CD14-positive monocyte (primary cell): ENCODE data around the gene CDK12. TPM values are rescaled to one million over a fixed set of nuclear protein-coding genes. Genes with fewer than 3 reads are reported as not detected.
A peak's percentile ranks its signal among the peaks of the same experiment; 100 is the strongest.
"Not testable (repeated sequence)": the region's sequence is repeated elsewhere in the genome, so short reads cannot be mapped to it uniquely, and the experiment has no call there.

Source experiments
- DNase-seq, 3 donors: peaks; one replicate each; pipeline ENCODE4 v3.0.0-alpha.2; 2011 to 2022
- H2AFZ ChIP-seq: 2 replicates; pipeline ENCODE4 v1.6.0; 2012; ENCODE audit warnings: mild to moderate bottlenecking, low read depth, low read length, inconsistent platforms; ENCODE audit not compliant: insufficient read depth, poor library complexity, severe bottlenecking
- H3K27ac ChIP-seq, 2 donors: 1 replicate in 1 of 2; 2 replicates in 1 of 2; pipeline ENCODE4 v1.5.1; 2012 to 2013; ENCODE audit warnings: low read length in 2 of 2, control low read depth in 1 of 2, inconsistent platforms in 1 of 2, low read depth in 1 of 2, mild to moderate bottlenecking in 1 of 2
- H3K27me3 ChIP-seq, 2 donors: one replicate each; pipeline versions ENCODE4 v1.6.0 to v1.6.1; 2011 to 2013; ENCODE audit warnings: low read length in 2 of 2; ENCODE audit not compliant: control insufficient read depth in 2 of 2, insufficient read depth in 2 of 2
- H3K36me3 ChIP-seq, 2 donors: replicated peaks in 1 of 2; 1 replicate in 1 of 2; 2 replicates in 1 of 2; pipeline versions ENCODE4 v1.5.1 to v1.6.1; 2012 to 2013; ENCODE audit warnings: low read length in 2 of 2, control low read depth in 1 of 2, inconsistent platforms in 1 of 2, mild to moderate bottlenecking in 1 of 2; ENCODE audit not compliant: insufficient read depth in 2 of 2, control insufficient read depth in 1 of 2
- H3K4me1 ChIP-seq, 2 donors: 1 replicate in 1 of 2; 2 replicates in 1 of 2; pipeline versions ENCODE4 v1.5.1 to v1.6.1; 2012 to 2013; ENCODE audit warnings: low read length in 2 of 2, control low read depth in 1 of 2, inconsistent platforms in 1 of 2, mild to moderate bottlenecking in 1 of 2, moderate library complexity in 1 of 2; ENCODE audit not compliant: insufficient read depth in 2 of 2, control insufficient read depth in 1 of 2
- H3K4me2 ChIP-seq: replicated peaks from 2 replicates; pipeline ENCODE3; 2012; ENCODE audit warnings: low read length, moderate library complexity, mild to moderate bottlenecking; ENCODE audit not compliant: poor library complexity, severe bottlenecking; ENCODE audit errors: extremely low read depth
- H3K4me3 ChIP-seq, 3 experiments: fragments of 200-600 bp in 1 of 3; sonication (generic) in 1 of 3; replicated peaks in 1 of 3; 1 replicate in 2 of 3; 2 replicates in 1 of 3; pipeline ENCODE4 v1.5.1; 2011 to 2013; ENCODE audit warnings: low read length in 3 of 3, mild to moderate bottlenecking in 3 of 3, control low read depth in 2 of 3, low read depth in 2 of 3, inconsistent platforms in 1 of 3, moderate library complexity in 1 of 3
- H3K79me2 ChIP-seq: 2 replicates; pipeline ENCODE4 v1.6.0; 2012; ENCODE audit warnings: mild to moderate bottlenecking, control low read depth, inconsistent platforms, low read length, moderate library complexity; ENCODE audit not compliant: insufficient read depth
- H3K9ac ChIP-seq: 2 replicates; pipeline ENCODE4 v1.6.0; 2017; ENCODE audit warnings: low read length, mild to moderate bottlenecking; ENCODE audit not compliant: insufficient read depth, poor library complexity, severe bottlenecking
- H3K9me3 ChIP-seq, 2 donors: replicated peaks in 1 of 2; 1 replicate in 1 of 2; 2 replicates in 1 of 2; pipeline versions ENCODE4 v1.5.1 to v1.6.1; 2012 to 2013; ENCODE audit warnings: low read length in 2 of 2, control low read depth in 1 of 2; ENCODE audit not compliant: control insufficient read depth in 1 of 2, insufficient read depth in 1 of 2
- H4K20me1 ChIP-seq: 2 replicates; pipeline ENCODE4 v1.6.0; 2012; ENCODE audit warnings: mild to moderate bottlenecking, low read length, control low read depth, moderate library complexity; ENCODE audit not compliant: insufficient read depth
- H3K27ac Mint-ChIP-seq, 7 donors: one replicate each; pipeline ENCODE4 v1.8.0; 2020; ENCODE audit warnings: mild to moderate bottlenecking in 7 of 7, mixed read lengths in 7 of 7, moderate library complexity in 6 of 7, inconsistent platforms in 2 of 7
- H3K27me3 Mint-ChIP-seq, 3 donors: one replicate each; pipeline ENCODE4 v1.8.0; 2021 to 2022; ENCODE audit warnings: low read depth in 3 of 3, mild to moderate bottlenecking in 3 of 3, mixed read lengths in 3 of 3, moderate library complexity in 3 of 3, inconsistent platforms in 1 of 3
- H3K36me3 Mint-ChIP-seq, 2 donors: one replicate each; pipeline ENCODE4 v1.8.0; 2020; ENCODE audit warnings: mixed read lengths in 2 of 2, inconsistent platforms in 1 of 2, mild to moderate bottlenecking in 1 of 2
- H3K4me1 Mint-ChIP-seq: one replicate; pipeline ENCODE4 v1.8.0; 2020; ENCODE audit warnings: mild to moderate bottlenecking, mixed read lengths
- H3K4me3 Mint-ChIP-seq, 2 donors: one replicate each; pipeline ENCODE4 v1.8.0; 2020; ENCODE audit warnings: mild to moderate bottlenecking in 2 of 2, mixed read lengths in 2 of 2, moderate library complexity in 1 of 2
- H3K9me3 Mint-ChIP-seq, 7 donors: one replicate each; pipeline ENCODE4 v1.8.0; 2020 to 2022; ENCODE audit warnings: mixed read lengths in 7 of 7, mild to moderate bottlenecking in 6 of 7, moderate library complexity in 6 of 7, inconsistent platforms in 2 of 7
- WGBS: methylation state at CpG from one replicate; pipeline ENCODE4 v1.1.5; 2013; ENCODE audit warnings: missing lambda C conversion rate; ENCODE audit not compliant: insufficient coverage; 5-methylcytosine and 5-hydroxymethylcytosine counted together
- intact Hi-C, 2 donors: fragments of 100-400 bp; cut with micrococcal nuclease; formaldehyde crosslinking; loops; one replicate each; pipeline versions ENCODE4 v1.15.0 to v1.15.1; 2023
- polyA plus RNA-seq, 3 donors: library from polyadenylated mRNA; depleted of rRNA in 1 of 3; unstranded in 2 of 3; stranded (reverse) in 1 of 3; fragments of 300-500 nt in 2 of 3; fragments of >200 nt in 1 of 3; fragmentation: Illumina TruSeq in 2 of 3; gene quantifications; 1 replicate in 2 of 3; 2 replicates in 1 of 3; pipeline ENCODE4 v1.2.3, GENCODE V29; 2012 to 2021
- TF ChIP-seq, protein P1 (sequence below): fragments of 200-600 bp; IDR thresholded peaks from one replicate; pipeline ENCODE4 v1.8.0; 2022; ENCODE audit warnings: antibody characterized with exemption, mild to moderate bottlenecking

Gene CDK12
- polyA plus RNA-seq, 3 donors: 0.62 to 21.9 (median 1.3) TPM

DNA sequence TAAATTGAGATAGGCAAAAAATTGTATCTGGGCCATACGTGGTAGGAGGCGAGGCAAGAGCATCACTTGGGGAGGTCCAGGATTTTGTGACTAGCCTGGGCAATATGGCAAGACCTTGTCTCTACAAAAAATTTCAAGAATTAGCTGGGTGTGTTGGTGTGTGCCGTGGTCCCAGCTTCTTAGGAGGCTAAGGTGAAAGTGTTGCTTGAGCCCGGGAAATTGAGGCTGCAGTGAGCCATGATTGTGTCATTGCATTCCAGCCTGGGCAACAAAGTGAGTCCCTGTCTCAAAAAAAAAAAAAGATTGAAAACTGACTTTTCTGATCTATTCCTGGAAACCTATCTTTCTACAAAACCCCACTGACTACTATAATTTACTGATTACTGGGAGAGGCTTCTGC is 26.7 kb downstream of the CDK12 start:
- Histone ChIP-seq H3K27ac (no peak overlapping the region), H3K36me3 (peaks cover 36 to 86% of the 10 kb centered on the region in 2 donors), H3K9me3 (no peaks in the 10 kb centered on the region), H3K79me2 (peaks cover 38% of the 10 kb centered on the region), H3K4me3 (no peak overlapping the region), H3K4me1 (no peaks in the 10 kb centered on the region), H2AFZ (no peak overlapping the region), H4K20me1 (peaks cover 34% of the 10 kb centered on the region), H3K4me2 (no peak overlapping the region), H3K9ac (no peak overlapping the region), H3K27me3 (no peaks in the 10 kb centered on the region)
- Mint-ChIP-seq H3K27ac (peak overlapping the region in 1 of 7 donors; percentile 39), H3K36me3 (peaks cover 31 to 80% of the 10 kb centered on the region in 2 donors), H3K27me3 (peaks cover 0 to 2% (median 0%) of the 10 kb centered on the region in 3 donors), H3K4me1 (no peaks in the 10 kb centered on the region), H3K9me3 (no peaks in the 10 kb centered on the region), H3K4me3 (no peak overlapping the region)
- TF ChIP-seq, protein P1, sequence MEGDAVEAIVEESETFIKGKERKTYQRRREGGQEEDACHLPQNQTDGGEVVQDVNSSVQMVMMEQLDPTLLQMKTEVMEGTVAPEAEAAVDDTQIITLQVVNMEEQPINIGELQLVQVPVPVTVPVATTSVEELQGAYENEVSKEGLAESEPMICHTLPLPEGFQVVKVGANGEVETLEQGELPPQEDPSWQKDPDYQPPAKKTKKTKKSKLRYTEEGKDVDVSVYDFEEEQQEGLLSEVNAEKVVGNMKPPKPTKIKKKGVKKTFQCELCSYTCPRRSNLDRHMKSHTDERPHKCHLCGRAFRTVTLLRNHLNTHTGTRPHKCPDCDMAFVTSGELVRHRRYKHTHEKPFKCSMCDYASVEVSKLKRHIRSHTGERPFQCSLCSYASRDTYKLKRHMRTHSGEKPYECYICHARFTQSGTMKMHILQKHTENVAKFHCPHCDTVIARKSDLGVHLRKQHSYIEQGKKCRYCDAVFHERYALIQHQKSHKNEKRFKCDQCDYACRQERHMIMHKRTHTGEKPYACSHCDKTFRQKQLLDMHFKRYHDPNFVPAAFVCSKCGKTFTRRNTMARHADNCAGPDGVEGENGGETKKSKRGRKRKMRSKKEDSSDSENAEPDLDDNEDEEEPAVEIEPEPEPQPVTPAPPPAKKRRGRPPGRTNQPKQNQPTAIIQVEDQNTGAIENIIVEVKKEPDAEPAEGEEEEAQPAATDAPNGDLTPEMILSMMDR: no peak
- DNase-seq: no peak
- intact Hi-C loops: no loop called here
- 96% methylated on average over 4 of the region's 4 CpGs for WGBS

DNA sequence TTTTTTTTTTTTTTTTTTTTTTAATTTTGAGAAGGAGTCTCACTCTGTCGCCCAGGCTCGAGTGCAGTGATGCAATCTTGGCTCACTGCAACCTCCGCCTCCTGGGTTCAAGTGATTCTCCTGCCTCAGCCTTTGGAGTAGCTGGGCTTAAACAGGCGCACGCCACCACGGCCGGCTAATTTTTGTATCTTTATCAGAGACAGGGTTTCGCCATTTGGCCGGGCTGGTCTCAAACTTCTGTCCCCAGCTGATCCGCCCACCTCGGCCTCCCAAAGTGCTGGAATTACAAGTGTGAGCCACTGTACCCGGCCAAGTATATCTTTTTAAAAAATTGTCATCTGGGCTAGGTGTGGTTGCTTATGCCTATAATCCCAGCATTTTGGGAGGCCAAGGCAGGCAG is 35.6 kb downstream of the CDK12 start:
- not testable (repeated sequence) for H2AFZ ChIP-seq, H3K4me3 ChIP-seq, DNase-seq, H3K4me1 Mint-ChIP-seq, H3K9me3 Mint-ChIP-seq, H3K9ac ChIP-seq, H3K79me2 ChIP-seq, H3K4me3 Mint-ChIP-seq, H3K27ac ChIP-seq, H3K27me3 Mint-ChIP-seq, H3K4me1 ChIP-seq, H3K27me3 ChIP-seq, H3K9me3 ChIP-seq, H3K27ac Mint-ChIP-seq, H3K4me2 ChIP-seq
- H3K36me3 Mint-ChIP-seq: peaks cover 69 to 97% of the 10 kb centered on the region in 2 donors
- intact Hi-C loops: loop anchor here in 1 of 2 donors (2.0 kb wide), 1 partner anchor 20 kb away; no protein-coding TSS in a partner anchor
- WGBS: 90% methylated on average over 3 of the region's 12 CpGs
- H3K36me3 ChIP-seq: peaks cover 84 to 97% of the 10 kb centered on the region in 2 donors
- peaks cover 10% of the 10 kb centered on the region for H4K20me1 ChIP-seq
